Activated CD4-positive, alpha-beta T cell treated with anti-CD3 and anti-CD28 coated beads, Interleukin-2, amount 50 U/mL, for 4 hours (primary cell): ENCODE data around the gene TMEM237.

ENCODE experiments used
- DNase-seq, 2 experiments: peaks; one replicate each; pipeline ENCODE4 v3.0.0-alpha.2; 2020

The TMEM237 gene

GRCh38 chr2:201639205-201639604 is 4.1 kb downstream of the TMEM237 start:
- no peak for DNase-seq

- no peak for DNase-seq
Observed at GRCh38 chr2:201638326-201638725, 5.0 kb downstream of the TMEM237 start.

- no peak for DNase-seq
Observed at GRCh38 chr2:201633661-201634249, 9.5 kb downstream of the TMEM237 start.

- no peak for DNase-seq
Observed at GRCh38 chr2:201631041-201631440, 12.3 kb downstream of the TMEM237 start.

- no peak for DNase-seq
Observed at GRCh38 chr2:201630577-201630976, 12.7 kb downstream of the TMEM237 start.

- DNase-seq, result no peak
Observed at GRCh38 chr2:201628545-201628944, 14.8 kb downstream of the TMEM237 start.

- DNase-seq, result no peak
Observed at GRCh38 chr2:201622306-201622970, 20.9 kb downstream of the TMEM237 start.

GRCh38 chr2:201621293-201621999 is 21.9 kb downstream of the TMEM237 start:
- no peak for DNase-seq

- DNase-seq, result no peak
Observed at GRCh38 chr2:201618744-201619662, 24.3 kb downstream of the TMEM237 start.

- no peak for DNase-seq
Observed at GRCh38 chr2:201608021-201608420, 35.3 kb downstream of the TMEM237 start.

- no peak for DNase-seq
Observed at GRCh38 chr2:201607568-201607967, 35.7 kb downstream of the TMEM237 start.

- DNase-seq, result no peak
Observed at GRCh38 chr2:201600906-201601305, 42.4 kb downstream of the TMEM237 start.

- no peak for DNase-seq
Observed at GRCh38 chr2:201597397-201597796, 45.9 kb downstream of the TMEM237 start.

GRCh38 chr2:201580486-201580885 is 62.8 kb downstream of the TMEM237 start:
- no peak for DNase-seq

- no peak for DNase-seq
Observed at GRCh38 chr2:201579536-201579935, 63.8 kb downstream of the TMEM237 start.

- no peak for DNase-seq
Observed at GRCh38 chr2:201575971-201576370, 67.3 kb downstream of the TMEM237 start.

GRCh38 chr2:201574766-201575165 is 68.5 kb downstream of the TMEM237 start:
- DNase-seq, result no peak

GRCh38 chr2:201572846-201573508 is 70.3 kb downstream of the TMEM237 start:
- no peak for DNase-seq
